ENCODE measurements around the gene CSH1.
"Not testable (repeated sequence)": the region's sequence is repeated elsewhere in the genome, so short reads cannot be mapped to it uniquely, and the experiment has no call there.

The CSH1 gene

DNA sequence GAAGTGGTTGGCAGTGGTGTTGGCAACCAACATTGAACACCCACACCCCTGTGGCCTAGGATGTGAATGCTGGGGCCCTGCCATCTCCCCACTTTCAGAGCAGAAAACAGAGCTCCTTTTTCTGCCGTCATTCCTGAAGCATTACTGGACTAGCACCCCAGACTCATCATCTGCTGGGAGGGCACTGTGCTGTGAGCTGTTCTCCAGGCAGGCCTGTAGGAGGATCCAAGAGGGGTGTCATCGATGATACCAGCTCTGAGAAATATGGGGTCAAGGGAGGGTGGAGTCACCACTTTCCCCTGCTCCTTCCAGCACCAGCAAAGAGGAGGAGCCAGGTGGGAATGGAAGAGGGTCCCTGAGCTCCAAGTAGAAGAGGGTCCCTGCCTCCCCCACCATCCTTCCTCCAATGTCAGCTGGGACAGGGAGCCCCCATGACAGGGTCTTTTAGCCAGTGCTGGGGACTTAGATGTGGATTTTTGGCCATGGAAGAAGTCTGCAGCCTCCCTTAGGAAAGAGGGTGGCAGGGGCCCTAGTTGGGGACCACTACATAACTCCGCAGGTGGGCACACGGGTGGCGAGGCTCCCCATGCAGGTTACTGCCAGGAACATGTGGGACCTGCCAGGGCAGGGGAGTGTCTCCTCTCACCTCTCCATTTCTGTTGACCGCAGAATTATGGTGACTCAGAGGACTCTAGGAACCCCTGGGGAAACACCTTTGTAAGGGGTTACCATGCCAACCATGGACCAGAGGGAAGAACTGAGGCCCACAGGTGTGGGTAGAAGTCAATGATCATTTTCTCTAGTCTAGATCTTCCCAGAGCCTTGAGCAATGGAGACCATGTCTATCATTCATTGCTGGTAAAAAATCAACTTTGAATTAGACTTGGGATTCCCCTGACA lies 2.8 kb upstream of the CSH1 start:
- peak in 1 of 2 experiments; percentile 35 for DNase-seq

DNA sequence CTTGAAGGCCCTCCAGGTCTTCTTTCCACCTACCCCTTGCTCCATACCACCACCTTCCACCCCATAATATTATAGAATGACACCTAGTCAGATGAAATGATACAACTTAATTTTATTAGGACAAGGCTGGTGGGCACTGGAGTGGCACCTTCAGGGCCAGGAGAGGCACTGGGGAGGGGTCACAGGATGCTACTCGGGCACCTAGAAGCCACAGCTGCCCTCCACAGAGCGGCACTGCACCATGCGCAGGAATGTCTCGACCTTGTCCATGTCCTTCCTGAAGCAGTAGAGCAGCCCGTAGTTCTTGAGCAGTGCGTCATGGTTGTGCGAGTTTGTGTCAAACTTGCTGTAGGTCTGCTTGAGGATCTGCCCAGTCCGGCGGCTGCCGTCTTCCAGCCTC lies 1.6 kb downstream of the CSH1 start:
- DNase-seq, result not testable (repeated sequence)

DNA sequence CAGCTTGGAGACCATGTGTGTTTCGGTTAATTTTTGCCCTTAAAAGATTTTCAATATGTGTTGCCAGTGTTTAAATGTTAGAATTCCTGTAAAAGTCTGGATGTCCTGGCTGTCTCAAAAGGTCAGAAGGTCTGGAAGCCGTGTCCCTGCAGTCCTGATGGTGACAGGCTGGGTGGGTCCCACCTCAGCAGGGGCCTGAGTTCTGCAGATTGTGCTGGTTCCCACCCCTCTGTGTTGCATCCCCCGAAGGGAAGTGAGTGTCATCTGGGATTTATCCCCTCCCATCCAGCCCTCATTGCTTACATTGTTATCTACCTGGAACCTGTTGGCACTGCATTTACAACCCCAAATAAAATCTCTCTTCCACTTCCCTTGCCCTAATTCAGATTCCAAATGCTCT lies 2.4 kb downstream of the CSH1 start:
- not testable (repeated sequence) for DNase-seq

DNA sequence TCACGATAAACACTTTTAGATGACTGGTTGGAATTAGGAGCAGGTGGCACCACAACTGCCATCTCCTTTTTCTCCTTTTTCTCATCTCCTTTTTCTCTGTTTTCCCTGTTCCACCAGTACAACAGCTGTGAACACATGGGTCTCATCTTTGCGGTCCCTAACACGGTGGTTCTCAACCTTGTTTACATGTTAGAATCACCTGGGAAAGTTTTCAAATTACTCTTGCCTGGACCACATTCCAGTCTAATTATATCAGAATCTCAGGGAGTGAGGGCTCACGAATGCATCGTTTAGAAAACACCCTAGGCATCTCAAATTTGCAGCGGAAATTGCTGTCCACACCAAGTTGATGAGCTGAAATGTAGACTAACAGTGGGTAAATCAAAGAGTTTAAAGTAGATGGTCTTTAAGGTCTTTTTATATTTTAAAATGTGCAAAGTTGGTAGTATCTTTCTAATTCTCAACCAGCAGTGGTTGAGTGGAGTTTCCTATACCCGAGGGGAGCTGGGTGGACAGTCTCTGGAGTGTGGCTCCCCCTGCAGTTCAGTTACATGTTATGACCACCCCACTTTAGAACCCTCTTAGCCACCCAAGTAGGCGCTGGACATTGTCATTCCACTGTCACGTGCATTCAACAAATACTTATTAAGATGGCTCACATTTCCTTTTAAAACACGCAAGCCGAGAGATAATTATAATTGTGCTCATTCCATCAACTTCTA lies 3.9 kb downstream of the CSH1 start:
- DNase-seq, result not testable (repeated sequence)

DNA sequence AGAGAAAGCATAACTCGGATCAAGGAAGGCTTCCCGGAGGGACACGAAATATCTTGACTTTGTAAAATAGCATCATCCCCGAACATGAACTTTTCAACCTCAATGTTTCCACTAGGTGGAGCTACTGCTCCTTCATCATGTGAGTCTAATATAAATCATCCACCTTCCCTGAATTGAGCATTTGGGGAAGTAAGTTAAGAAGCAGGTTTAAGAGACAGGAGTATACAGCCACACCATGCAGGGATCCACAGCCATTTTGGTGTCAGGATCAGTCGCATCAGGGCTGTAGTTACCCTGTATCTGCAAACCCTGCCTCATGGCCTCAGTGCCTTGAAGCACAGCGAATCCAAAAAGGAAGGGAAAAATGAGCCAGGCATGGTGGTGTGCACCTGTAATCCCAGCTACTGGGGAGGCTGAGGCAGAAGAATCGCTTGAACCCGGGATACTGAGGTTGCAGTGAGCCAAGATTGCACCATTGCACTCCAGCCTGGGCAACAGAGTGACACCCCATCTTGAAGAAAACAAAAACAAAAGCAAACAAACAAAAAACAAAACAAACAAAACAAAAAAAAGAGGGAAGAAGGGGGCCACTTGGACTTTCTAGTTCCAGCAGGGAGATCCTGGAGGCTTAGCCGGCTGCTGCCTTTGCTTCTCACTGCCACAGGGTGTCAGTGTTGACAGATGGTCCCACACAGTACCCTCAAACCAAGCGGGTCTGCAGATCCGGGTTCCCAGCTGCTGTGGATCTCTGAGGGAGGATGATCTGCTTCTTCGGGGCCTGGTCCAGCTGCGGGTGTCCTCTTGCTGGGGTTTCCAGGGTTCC lies 7.1 kb downstream of the CSH1 start:
- DNase-seq, result not testable (repeated sequence)

DNA sequence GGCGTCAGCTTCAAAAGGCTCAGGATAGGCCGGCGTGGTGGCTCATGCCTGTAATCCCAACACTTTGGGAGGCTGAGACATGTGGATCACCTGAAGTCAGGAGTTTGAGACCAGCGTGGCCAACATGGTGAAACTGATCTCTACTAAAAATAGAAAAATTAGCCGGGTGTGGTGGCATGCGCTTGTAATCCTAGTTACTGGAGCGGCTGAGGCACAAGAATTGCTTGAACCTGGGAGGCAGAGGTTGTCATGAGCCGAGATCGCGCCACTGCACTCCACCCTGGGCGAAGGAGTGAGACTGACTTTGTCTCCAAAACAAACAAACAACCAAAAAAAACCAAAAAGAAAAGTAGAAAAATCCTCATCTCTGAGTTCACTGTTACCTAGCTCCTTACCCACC lies 11.3 kb downstream of the CSH1 start:
- DNase-seq, result not testable (repeated sequence)

DNA sequence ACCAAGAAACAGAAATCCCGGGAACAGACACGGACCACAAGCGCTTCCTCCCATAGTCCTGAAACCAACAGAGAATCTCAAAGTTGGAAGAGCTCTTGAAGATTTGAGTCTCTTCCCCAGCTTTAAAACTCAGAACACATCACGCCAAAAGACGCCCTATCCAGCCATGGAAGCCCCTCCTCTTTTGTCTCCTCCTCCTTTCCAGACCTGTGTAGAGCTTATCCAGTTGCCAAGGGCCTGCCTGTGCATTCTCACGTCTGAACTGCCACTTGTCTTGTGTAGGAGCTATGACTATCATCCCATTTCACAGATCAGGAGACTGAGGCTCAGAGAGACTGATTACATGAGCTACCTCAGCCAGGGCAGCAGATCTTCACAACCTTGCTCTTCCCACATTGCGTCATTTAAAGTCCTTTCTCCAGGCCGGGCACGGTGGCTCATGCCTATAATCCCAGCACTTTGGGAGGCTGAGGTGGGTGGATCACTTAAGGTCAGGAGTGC lies 13.7 kb downstream of the CSH1 start:
- DNase-seq, result not testable (repeated sequence)

DNA sequence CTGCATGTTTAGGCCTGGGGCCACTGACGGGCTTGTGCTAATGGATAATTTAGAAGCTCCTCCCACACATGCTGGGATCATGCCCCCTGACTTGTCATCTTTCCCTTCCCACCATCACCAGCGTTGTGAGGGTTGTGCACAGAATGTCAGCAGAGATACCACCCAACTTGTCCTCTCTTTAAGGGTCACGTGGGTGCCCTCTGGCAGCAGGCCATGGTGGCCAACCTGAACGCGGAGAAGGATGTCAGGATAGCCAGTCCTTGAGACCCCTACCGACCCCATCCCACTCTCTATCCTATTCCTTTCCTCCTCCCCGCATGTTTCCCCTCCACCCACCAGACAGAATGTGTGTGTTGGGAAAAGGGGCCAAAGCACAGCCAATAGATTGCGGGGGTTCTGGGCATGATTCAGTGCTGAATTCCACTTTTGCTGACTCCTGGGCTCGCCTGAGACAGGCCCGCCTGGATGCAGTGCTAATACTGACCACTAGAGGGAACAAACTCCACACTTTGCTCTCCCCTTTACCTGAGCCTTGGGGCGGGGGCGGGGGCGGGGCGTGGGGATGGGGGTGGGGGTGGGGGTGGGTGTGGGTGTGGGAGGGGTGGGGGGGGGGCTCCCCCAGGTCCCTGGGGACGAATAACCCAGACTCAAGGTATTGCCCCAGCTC lies 14.3 kb downstream of the CSH1 start, which contains the start of gene GH2:
TSS of gene GH2 (minus strand) at position 10 of the 667 bp plus-strand sequence. CDS start 143 bp downstream, outside the sequence.
- DNase-seq, result peak; percentile 47 to 52

DNA sequence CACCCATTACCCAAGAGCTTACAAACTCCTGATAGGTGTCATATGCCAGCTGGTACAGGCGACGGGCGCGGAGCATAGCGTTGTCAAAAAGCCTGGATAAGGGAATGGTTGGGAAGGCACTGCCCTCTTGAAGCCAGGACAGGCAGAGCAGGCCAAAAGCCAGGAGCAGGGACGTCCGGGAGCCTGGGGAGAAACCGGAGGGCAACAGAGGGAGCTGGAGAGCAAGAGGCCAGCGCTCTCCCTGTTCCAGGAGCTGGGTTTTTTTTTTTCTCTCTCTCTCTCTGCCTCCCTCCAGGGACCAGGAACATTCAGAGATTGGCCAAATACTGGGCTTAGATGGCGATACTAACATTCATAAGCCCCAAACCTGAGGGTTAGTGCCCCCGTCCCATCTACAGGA lies 15.0 kb downstream of the CSH1 start:
- DNase-seq, result not testable (repeated sequence)

DNA sequence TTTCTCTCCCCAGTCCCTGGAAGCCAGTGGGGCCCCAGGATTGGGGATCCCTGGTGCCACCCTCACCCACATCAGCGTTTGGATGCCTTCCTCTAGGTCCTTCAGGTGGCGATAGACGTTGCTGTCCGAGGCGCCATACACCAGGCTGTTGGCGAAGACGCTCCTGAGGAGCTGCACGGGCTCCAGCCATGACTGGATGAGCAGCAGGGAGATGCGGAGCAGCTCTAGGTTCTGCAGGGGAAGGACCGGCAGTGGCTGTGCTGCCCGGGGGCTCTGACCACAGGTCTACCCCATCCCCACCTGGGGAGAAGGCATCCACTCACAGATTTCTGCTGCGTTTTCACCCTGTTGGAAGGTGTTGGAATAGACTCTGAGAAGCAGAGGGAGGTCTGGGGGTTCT lies 15.7 kb downstream of the CSH1 start:
- no peak for DNase-seq

DNA sequence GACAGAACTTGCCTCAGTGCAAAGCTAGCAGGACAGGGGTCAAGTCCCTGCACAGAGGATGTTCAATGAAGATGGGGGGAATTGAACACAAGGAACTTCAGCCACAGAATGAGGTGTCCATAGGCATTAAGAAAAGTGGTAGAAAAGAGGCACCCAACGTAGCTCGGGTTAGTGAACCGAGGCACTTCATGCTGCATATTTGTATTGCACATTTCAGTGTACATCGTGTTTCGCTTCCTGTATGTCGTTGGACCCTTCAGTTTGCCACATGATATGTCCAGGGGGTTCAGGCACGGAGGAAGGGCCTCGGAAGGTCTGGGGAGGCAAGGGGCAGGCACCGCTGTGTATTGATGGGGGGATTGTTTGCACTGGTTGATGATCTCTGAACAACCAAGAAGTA lies 18.0 kb downstream of the CSH1 start:
- DNase-seq, result not testable (repeated sequence)

DNA sequence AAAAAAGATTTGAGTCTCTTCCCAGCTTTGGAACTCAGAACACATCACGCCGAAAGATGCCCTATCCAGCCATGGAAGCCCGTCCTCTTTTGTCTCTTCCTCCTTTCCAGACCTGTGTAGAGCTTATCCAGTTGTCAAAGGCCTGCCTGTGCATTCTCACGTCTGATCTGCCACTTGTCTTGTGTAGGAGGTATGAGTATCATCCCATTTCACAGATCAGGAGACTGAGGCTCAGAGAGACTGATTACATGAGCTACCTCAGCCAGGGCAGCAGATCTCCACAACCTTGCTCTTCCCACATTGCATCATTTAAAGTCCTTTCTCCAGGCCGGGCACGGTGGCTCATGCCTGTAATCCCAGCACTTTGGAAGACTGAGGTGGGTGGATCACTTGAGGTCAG lies 21.7 kb downstream of the CSH1 start:
- not testable (repeated sequence) for DNase-seq

DNA sequence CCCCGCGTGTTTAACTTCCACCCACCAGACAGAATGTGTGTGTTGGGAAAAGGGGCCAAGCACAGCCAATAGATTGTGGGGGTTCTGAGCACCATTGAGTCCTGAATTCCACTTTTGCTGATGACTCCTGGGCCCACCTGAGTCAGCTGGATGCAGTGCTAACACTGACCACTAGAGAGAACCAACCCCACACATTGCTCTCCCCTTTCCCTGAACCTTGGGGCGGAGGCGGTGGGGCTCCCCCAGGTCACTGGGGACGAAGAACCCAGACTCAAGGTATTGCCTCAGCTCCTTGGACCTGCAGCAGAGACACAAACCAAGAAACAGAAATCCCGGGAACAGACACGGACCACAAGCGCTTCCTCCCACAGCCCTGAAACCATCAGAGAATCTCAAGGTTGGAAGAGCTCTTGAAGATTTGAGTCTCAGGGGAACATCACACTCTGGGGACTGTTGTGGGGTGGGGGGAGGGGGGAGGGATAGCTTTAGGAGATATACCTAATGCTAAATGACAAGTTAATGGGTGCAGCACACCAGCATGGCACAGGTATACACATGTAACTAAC lies 22.2 kb downstream of the CSH1 start:
- not testable (repeated sequence) for DNase-seq

DNA sequence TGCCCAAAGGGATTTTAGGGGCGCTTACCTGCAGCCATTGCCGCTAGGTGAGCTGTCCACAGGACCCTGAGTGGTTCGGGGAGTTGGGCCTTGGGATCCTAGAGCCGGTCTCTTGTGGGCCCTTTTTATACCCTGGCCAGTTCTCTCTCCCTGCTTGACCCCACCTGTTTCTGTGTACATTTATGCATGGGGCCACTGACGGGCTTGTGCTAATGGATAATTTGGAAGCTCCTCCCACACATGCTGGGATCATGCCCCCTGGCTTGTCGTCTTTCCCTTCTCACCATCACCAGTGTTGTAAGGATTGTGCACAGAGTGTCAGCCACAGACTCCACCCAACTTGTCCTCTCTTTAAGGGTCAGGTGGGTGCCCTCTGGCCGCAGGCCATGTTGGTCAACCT lies 22.8 kb downstream of the CSH1 start, which contains the start of gene CSH2:
TSS of gene CSH2 (minus strand) at position 101 of the 400 bp plus-strand sequence. CDS start at position 38, 63 bp downstream.
- not testable (repeated sequence) for DNase-seq

DNA sequence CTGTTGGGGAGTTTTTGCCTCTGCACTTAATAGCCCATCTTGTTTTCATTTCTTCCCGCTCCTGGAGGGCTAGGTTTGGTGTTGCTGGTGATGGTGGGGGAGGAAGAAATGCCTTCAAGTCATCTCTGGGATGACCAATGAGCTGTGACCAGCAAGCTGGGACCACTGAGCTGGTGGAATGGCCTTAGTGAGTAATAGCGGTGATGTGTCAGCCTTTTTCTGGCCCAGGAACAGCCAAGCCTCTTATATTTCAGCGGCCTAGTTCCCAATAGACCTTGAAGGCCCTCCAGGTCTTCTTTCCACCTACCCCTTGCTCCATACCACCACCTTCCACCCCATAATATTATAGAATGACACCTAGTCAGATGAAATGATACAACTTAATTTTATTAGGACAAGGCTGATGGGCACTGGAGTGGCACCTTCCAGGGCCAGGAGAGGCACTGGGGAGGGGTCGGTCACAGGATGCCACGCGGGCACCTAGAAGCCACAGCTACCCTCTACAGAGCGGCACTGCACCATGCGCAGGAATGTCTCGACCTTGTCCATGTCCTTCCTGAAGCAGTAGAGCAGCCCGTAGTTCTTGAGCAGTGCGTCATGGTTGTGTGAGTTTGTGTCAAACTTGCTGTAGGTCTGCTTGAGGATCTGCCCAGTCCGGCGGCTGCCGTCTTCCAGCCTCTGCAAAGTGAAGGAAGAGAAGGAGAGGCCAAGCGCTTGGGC lies 24.6 kb downstream of the CSH1 start:
- DNase-seq, result not testable (repeated sequence)

DNA sequence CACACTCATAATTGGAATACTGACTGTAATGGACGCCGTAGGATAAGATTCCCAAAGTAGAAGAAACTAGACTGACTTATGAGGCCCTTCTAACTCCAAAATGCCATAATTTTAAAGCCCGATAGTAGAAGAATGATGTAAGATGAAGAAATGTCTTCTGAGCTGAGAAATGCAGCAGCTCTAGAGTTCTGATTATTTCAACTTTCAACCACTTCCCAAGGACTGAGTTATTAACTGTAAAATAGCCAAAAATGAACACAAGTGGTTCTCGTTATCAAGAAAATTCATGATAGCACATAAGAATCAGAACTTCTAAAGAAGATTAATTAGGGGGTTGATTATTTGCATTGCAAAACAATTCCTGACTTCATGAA lies 26.1 kb downstream of the CSH1 start:
- DNase-seq, result not testable (repeated sequence)

DNA sequence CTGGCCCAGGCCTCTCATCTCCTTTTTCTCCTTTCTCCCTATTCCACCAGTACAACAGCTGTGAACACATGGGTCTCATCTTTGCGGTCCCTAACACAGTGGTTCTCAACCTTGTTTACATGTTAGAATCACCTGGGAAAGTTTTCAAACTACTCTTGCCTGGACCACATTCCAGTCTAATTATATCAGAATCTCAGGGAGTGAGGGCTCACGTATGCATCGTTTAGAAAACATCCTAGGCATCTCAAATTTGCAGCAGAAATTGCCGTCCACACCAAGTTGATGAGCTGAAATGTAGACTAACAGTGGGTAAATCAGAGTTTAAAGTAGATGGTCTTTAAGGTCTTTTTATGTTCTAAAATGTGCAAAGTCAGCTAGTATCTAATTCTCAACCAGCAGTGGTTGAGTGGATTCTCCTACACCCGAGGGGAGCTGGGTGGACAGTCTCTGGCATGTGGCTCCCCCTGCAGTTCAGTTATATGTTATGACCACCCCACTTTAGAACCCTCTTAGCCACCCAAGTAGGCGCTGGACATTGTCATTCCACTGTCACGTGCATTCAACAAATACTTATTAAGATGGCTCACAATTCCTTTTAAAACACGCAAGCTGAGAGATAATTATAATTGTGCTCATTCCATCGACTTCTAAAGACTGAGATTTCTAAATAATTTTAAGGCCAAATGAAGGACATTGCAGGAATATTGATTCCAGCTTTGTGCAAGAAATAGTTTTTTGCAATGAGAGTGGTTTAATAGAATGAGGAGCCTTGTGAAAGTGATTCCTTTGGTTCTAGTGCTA lies 26.7 kb downstream of the CSH1 start:
- not testable (repeated sequence) for DNase-seq

DNA sequence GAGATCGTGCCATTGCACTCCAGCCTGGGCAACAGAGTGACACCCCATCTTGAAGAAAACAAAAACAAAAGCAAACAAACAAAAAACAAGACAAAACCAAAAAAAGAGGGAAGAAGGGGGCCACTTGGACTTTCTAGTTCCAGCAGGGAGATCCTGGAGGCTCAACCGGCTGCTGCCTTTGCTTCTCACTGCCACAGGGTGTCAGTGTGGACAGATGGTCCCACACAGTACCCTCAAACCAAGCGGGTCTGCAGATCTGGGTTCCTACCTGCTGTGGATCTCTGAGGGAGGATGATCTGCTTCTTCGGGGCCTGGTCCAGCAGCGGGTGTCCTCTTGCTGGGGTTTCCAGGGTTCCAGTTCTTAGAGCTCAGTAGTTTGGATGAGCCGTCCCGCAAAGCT lies 29.7 kb downstream of the CSH1 start:
- DNase-seq, result not testable (repeated sequence)

DNA sequence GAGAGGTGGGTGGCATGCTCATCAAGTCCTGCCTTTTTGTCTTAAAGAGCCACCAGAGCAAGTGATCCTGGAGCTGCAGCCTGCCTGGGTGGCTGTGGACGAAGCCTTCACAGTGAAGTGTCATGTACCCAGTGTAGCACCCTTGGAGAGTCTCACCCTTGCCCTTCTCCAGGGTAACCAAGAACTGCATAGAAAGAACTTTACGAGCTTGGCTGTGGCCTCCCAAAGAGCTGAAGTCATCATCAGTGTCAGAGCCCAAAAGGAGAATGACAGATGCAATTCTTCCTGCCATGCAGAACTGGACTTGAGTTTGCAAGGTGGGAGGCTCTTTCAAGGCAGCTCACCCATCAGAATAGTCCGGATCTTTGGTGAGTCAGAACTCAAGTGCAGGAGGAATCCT lies 37.1 kb downstream of the CSH1 start:
- DNase-seq, result no peak

DNA sequence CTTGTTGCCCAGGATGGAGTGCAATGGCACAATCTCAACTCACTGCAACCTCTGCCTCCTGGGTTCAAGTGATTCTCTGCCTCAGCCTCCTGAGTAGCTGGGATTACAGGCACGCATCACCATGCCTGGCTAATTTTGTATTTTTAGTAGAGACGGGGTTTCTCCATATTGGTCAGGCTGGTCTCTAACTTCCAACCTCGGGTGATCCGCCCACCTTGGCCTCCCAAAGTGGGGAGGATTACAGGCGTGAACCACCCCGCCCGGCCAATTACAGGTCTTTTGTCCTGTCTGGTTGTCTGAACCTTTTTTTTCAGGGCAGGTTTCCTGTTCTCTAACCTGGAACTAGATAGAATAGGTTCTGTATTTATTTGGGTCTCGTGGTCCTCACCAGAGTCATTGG lies 39.9 kb downstream of the CSH1 start:
- DNase-seq, result not testable (repeated sequence)
